Activated T-cell treated with anti-CD3 and anti-CD28 coated beads for 48 hours (primary cell): Measurements from ENCODE around the gene NAA40.
A peak's percentile ranks its signal among the peaks of the same experiment; 100 is the strongest.

Source experiments
- DNase-seq: peaks from one replicate; pipeline ENCODE4 v3.0.0-alpha.2; 2020; ENCODE audit warnings: low read depth

Gene NAA40

DNA sequence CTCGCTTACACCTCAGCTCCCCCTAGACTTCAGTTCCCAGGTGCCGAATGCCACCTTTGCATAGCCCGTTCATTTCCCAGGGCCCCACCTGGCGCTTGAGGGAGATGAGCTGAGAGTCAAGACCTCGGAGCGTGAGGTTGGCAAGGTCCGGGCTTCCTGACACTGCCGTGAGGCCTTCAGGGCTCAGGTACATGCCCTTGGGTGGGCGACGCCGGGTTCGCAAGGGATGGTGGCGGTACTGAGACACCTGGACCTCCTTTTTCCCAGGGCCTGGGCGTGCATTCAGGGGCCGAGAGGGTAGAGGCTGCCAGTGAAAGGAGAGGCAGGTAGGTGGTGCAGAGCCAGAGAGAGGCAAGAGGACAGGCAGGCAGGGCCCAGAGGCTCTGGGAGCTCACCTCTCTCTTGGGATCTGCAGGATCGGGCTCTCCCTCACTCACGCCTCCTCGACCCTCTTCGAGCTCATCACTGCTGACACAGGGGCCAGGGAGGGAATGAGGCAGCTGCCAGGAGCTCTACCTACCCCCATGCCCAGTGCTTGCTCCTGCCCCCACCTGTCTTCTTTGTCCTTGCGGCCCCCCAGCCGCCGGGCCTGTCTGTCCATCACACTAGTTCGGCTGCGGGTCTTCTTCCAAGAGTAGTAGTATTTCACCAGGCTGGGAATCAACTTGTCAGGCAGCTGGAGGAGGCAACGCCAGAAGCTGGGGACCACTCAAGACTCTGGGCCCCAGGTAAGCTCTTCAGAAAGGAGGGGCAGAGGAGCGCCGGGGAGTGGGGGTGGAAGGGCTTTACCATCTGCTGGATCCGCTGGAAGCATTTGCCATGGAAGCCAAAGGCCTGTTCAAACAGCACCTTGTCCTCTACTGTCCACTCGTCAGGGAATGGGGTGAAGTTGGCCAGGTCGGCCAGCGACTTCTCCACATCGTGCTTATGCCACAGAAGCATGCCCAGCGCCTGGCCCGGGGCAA lies 24.7 kb upstream of the NAA40 start:
- DNase-seq, result no peak

DNA sequence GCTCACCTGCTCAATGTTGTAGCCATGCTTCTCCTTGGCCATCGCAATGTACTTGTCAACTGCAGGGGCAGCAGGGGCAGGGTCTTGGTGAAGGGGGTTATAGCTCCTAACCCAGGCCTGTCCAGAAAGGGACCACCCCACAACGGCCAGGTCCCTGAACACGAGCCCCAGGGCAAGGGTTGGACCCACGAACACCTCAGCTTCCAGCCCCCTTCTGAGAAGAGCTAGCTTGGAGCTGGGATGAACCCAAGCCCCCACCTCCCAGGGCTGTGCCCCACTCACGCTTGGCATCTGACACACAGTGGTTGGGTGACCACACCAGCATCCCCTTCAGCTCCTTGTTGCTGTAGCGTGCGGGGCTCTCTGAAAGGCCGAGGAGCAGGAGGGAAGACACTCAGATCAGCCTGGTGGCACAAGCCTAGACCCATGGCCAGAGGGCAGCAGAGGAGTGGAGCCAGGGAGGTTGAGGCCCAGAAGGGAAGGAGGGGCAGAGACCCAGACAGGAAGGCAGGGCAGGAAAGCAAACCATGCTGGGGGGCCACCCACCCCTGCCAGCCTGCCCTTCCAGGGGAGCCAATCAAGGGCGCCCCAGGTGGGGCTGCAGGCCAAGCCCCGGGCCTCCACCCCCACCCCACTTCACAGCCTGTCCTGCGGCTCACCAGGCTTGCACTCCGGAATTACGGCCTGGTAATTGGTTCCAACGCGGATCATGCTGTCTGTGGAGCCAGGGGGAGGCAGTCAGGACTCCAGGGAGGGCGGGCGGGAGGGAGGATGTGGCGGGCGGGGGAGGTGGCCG lies 23.7 kb upstream of the NAA40 start:
- no peak for DNase-seq

DNA sequence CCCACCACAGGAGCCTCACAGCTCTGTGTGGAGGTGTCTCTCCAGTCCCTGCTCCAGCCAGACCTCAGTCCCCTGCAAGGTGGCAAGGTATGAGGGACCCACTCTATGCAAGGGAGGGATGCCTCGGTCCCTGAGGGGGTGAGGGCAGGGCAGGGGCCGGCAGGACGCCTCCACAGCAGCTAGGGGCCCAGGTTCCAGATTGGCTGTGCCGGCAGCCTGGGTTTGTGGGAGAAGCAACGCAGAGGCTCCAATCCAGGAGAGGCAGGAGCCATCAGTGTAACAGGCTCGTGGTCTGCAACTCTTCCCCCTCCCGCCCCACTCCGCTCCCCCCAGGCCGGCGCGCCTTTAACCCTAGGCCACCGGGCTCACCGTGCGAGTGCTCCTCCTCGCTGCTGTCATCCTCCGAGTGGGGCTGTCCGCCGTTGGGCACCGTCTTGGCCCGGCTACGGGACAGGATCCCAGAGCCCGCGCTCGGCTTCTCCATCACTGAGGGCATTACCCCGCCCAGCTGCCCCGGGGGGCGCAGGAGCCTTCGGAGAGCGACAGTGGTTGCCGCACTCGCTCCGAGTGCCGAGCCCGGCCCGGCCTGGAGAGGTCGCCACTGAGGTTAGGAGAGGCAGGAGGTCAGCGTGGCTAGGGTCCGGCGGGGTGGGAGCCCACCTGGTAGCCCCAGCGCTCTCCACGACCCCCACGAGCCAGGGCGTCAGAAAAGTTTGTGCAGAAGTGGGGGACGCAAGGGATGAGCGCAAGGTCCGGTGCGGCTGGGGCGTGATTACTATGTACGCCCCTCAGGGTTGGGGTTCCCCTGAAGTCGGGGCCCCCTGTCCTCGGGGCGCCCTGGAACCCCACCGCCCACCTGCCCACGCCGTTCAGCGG lies 22.6 kb upstream of the NAA40 start:
- DNase-seq, result peak; percentile 40

DNA sequence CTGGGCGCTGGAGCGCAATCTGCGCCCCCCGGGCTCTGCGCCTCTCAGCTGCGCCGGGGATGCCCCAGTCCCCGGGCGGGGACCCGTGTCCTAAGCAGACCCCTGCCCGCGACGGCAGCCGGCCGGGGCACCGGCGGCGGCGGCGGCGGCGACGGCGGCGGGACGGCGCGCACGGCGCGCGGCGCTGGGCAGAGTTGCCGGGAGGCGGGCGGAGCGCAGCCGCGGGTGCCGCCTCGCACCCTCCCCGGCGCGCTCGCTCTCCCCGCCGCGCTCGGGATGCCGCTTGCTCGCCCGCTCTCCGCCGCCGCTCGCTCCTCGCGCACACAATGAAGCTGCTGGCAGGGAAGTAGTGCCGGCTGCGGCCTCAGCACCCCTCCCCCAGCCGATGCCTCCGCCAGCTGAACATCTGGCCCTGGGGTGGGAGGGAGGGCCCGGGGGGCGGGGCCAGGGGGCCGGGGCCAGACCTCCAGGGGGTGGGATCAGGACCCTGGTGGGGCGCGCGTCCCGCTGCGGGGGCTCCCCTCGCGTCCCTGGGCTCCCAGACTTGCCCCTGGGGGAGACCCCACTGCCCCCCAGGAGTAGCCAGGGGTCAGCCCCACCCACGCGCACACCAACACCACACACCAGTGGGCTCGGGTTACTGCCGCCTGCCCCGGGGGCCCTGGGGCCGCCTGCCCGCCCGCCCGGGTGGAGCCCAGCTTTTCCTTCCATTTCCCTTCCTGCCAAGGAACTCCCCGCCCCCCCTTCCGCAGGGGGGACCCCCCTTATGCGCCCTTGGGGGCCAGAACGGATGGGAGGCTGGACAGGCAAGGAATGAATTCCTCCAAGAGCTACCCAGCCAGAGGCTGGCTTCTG lies 21.7 kb upstream of the NAA40 start, which contains the start of gene RCOR2:
Gene RCOR2 (minus strand): TSS at position 328 of the 855 bp plus-strand sequence. CDS start 708 bp downstream, outside the sequence.
- peak; percentile 63 for DNase-seq

DNA sequence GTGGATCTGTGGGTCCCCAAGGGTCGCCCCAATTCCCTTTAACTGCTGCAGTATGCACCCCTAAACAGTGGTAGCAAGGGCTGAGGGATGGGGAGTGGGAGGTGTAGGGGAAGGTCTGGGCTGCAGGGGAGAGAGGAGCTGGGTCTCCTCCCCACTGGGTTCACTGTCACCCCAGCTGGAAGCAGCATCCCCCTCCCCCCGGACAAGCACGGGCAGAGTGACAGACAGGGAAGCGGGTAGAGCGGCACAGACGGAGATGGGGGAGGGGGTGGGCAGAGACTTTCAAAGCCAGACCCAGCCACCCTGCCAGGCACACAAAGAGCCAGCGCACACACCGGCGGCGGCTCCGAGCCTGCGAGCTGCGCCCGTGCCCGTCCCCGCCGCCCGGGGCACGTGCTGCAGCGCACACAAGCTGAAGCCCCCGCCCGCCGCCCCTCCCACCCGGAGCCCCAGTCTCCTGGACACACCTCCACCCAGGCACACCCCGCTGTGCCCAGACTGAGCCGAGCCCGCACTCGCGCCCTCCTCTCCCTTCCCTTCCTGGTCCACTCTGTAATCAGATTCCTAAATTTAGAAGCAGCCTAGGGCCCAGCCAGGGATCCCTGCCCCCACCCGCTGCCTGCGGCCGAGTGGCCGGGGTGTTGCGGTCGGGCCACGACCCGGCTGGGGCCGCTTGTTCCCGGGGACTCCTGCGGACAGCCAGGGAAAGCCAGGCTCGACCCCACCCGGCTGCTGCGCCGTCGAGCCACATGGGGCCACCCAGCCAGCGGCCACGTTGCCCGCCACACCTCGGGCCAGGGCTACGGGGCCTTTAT lies 20.9 kb upstream of the NAA40 start:
- DNase-seq, result peak; percentile 18

DNA sequence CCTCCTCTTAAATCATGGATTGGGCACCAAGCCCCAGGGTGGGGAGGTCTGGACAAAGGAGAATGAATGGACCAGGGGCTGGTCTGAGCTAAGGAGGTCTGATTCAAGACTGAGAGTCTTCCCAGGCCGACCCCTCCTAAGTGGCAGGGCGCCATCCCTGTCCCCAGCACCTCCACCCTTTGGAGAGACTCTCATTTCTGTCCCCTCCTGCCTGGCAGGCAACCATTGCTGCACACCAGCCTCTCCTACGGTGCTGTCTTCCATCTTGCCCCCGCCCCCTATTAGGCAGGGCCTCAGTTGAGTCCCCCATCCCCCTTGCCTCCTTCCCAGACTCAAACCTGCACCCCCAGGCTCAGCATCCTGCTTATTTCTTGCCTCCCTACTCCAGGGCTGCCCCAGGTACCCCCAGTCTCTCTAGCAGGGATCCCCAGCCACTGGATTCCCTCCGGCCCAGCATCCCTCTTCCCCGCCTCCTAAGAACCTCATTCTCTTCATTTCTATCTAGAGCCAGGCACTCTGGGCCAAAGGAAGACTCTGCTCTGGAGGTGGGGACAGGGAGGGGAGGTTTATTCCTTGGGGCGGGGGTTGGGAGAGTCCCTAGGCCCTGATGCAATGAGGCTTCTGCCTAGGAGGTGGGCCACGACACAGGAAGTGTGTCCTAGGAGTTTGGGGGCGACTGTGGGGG lies 20.2 kb upstream of the NAA40 start:
- no peak for DNase-seq

DNA sequence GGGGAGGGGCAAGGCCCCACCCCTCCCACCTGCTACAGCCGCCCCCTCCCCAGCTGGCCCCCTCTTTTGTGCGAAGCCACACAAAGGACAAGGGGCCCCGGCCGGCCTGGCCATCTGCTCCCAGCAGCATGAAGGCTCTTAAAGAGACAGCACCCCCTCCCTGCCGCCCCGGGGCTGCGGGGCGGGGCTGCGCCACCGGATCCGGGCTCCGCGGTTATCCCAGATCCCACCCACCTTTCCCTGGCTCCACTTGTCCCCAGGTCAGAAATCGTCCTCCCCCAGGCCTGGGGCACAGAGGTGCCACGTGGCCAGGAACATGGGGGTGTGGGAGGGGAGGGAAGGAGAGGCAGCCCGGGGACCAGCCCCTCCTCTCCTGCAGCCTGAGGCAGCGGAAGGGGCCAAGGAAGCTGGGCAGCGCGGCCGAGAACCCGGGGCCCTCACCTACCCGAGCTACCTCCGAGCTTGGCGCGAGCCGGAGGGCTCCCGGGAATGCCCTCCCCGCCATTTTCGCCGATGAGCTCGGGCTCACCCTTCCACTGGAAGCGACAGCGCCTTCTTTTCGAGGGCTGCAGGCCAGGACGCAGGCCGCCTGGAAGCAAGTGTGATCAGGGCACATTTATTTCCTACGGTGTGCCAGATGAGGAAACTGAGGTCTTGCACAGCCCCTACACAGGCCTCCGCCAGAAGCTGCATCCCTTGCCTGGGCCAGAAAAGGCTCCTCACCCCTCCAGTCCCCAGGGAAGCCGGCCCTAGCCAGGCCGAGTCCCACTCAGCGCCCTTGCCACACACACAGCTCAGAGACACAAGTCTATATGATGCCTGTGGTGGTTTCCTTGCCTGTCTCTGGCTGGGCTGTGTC lies 19.3 kb upstream of the NAA40 start:
- DNase-seq, result no peak

DNA sequence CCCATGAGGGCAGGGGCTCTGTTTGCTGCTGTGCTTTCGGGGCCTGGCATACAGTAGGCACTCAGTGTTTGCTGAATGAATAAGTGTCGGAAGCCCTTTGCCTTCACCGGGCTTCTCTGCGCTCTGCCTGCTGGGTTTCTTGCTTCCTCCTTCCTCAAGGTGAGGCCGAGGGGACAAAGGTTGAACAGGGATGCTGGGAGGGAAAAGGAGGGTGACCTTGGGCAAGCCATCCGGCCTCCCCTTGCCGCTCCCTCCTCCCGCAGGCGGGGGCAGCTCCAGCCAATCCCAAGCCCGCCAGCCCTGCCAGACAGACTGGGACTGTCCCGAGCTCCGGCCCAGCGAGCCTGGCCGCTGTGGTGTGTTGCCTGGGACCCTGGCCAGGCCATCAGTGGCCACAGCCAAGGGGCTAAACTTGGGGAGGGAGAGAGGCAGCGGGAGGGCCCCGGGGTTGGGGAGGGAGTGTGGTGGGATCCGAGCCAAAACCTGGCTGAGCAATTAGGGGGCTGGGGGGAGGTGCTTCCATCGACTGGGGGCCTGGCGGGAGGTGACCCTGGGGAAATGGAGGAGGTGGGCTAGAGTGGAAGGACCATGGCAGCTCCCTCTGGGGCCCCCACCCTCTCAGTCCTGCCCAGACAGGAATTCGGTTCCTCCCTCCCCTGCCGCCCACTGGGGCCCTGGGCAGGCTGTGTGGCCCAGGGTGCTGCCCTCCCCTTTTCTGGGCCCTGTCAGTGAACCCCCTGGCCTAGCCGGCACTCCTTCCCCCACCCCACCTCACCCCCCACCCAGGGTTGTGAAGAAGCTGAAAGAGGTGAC lies 18.5 kb upstream of the NAA40 start:
- no peak for DNase-seq

DNA sequence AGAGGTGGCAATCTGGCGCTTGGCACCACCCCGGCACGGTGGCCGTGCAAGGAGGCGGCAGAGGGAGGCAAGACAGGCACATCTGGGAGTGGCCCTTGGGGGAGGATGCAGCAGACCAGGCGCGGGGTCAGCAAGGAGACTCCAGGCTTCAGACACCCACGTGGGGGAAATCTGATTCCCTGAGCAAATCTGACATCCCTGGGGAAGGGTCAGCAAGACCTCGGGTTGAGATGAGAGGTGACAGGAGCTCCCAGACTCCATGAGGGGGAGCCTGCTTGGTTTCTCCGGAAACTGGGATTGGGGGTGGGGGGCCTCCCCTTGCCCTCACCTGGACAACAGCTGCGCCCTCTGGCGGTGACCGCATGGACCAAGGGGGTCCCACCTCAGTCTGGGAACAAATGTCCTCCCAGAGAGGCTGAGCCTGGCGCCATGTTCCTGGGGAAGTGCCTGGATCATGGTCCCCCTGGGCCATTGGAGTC lies 17.8 kb upstream of the NAA40 start:
- DNase-seq, result peak; percentile 39

DNA sequence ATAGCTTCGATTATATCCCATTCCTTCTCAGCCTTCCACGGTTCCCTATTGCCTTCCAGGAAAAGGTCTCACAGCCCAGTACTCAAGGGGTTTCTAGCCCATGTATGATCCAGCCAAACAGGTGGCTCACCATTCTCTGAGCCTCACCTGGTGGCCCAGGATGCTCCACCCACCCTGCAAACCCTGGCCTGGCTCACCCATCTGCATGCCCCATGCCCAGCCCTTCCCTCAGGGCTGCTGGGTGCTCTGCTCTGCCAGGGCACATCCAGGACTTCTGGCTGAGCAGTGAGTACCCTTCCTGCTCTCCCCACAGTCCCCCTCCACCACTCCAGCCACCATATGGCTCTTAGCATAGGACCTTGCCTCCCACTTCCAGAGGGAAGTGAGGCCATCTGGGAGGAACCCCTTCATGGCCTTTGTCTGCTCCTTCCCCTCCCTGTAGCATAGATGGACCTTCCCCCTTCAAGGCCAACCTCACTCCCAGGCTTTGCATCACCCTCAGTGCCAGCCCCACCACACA lies 16.1 kb upstream of the NAA40 start:
- DNase-seq, result no peak

DNA sequence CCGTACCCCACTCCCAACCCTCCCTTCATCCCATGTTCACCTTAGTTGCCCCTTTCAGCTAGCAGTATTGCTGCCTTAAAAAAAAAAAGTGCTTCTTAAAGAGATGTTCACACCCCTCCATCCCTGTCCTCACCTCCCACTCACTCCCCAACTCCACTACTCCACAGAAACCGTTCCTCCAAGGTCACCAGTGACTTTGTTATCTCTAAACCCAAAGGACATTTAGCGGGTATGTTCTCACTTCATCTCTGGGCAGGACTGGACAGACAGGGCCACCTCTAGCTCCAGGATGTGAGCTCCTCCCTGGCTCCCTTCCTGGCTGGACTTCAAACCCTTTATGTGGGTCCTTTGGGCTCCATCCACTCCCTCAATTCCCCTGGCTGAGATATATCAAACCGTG lies 15.5 kb upstream of the NAA40 start:
- no peak for DNase-seq

DNA sequence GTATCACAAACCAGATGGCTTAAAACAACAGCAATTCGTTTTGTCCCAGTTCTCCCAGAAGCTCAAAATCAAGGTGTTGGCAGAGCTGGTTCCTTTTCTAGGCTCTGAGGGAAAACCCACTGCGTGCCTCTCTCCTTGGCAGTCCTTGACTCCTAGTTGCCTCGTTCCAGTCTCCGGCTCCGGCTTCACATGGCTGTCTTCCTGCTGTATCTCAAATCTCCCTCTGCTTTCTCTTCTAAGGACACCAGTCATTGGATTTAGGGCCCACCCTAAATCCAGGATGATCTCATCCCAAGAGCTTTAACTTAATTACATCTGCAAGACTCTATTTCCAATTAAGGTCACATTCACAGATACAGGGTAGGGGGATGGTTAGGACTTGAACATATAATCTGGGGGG lies 9.2 kb upstream of the NAA40 start:
- no peak for DNase-seq

DNA sequence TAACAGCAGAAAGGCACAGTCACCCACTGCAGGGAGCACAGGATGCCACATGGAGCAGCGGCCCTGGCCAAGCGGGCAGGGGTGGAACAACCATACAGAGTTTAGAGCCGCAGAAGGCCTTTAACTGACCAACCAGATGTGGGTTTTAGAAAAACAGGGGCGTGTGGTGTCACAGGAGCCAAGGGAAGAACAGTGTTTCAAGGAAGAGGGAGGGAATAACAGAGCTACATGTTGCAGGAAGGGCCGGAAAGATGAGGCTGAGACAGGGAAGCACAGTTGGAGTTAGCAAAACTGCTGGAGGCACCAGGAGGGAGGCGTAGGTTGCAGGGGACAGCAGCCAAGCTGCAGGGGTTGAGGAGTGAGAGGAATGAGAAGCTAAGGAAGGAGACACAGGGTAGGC lies 7.8 kb upstream of the NAA40 start:
- DNase-seq, result no peak

DNA sequence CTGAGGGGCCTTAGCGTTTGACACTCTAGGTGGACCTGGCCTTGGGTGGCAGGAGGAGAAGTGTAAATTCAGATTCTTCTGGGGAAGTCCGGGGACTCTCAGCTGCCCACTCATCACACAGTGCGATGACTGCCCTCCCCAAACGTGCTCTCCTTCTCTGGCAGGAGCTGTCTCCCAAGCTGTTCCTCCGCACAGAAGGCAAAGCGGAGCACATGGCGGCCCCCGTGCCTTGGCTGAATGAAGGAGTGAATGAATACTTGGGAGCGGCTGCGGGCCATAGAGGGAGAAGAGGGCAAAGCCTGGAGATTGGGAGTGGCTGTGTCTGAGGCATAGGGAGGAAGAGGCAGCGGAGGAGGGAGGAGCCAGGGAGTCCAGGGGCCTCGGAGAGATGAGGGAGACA lies 6.9 kb upstream of the NAA40 start:
- DNase-seq, result no peak

DNA sequence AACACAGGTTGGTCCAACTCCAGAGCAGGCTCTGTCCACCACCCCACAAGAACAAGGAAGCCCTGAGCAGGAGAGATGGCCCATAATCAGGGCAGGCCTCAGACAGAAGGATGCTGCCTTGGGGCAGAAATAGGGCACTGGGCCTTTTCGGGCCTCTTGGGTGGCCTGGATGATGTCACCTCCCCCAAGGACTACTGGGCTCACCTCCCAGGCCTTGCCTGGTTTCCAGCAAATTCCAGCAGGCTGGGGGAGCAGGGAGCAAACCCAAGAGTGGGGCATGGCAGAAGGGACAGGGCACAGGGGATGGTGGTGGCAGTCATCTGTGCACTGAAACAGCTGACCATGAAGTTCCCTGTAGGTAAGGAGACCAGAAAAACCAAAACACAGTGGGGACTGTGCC lies 5.3 kb upstream of the NAA40 start:
- DNase-seq, result no peak

DNA sequence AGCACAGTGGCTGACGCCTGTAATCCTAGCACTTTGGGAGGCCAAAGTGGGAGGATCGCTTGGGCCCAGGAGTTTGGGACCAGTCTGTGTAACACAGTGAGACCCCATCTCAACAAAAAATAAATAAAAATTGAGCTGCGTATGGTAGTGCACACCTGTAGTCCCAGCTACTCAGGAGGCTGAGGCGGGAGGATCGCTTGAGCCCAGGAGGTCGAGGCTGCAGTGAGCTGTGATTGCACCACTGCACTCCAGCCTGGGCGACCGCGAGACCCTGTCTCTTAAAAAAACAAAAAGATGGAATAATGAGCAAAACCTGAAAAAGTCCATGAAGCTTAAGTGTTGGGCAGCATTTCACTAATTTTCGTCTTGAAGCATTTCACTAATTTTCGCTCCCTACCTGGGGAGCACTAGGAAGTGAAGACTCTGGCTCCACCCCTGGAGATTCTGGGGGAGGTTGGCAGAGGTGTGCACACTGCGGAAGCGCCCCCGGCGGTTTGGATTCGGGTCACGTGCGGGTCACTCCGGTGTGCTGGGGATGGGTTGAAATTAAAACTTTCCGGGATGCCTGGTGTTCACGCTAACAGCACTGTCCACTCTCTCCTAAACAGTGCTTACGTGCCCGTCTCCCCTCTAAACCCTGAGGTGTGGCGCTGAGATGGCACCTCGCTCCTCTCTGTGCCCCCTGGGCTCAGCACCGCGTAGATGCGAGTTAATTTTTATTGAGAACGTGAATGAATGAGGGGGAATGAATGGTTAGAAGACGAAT lies 906 bp upstream of the NAA40 start:
- DNase-seq, result no peak
